ENCODE measurements around the gene CLASRP.

CLASRP gene

GRCh38 chr19:45025264-45025663 is 13.6 kb upstream of the CLASRP start:
- ATAC-seq = no peak
- TF ChIP-seq GLIS3 (CRISPR knock-in tag; IDR thresholded peaks at IDR 0.05) (no peak), CSDC2 (CRISPR knock-in tag; IDR thresholded peaks at IDR 0.05) (no peak), CSRNP3 (CRISPR knock-in tag; IDR thresholded peaks at IDR 0.05) (no peak), RARB (CRISPR knock-in tag; IDR thresholded peaks at IDR 0.05) (no peak), ZNF565 (CRISPR knock-in tag; conservative IDR thresholded peaks at IDR 0.05; ENCODE audit: low read depth) (no peak), TCF4 (CRISPR knock-in tag; IDR thresholded peaks at IDR 0.05; ENCODE audit: borderline replicate concordance) (no peak), ESRRG (CRISPR knock-in tag; IDR thresholded peaks at IDR 0.05) (no peak), ZFP3 (CRISPR knock-in tag; IDR thresholded peaks at IDR 0.05) (no peak), ZC3H10 (CRISPR knock-in tag; IDR thresholded peaks at IDR 0.05) (no peak), ZNF8 (CRISPR knock-in tag; IDR thresholded peaks at IDR 0.05) (no peak)
- TF ChIP-seq, protein P1, sequence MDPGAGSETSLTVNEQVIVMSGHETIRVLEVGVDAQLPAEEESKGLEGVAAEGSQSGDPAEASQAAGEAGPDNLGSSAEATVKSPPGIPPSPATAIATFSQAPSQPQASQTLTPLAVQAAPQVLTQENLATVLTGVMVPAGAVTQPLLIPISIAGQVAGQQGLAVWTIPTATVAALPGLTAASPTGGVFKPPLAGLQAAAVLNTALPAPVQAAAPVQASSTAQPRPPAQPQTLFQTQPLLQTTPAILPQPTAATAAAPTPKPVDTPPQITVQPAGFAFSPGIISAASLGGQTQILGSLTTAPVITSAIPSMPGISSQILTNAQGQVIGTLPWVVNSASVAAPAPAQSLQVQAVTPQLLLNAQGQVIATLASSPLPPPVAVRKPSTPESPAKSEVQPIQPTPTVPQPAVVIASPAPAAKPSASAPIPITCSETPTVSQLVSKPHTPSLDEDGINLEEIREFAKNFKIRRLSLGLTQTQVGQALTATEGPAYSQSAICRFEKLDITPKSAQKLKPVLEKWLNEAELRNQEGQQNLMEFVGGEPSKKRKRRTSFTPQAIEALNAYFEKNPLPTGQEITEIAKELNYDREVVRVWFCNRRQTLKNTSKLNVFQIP (CRISPR knock-in tag; IDR thresholded peaks at IDR 0.05; ENCODE audit: borderline replicate concordance, low read depth) = no peak

DNA sequence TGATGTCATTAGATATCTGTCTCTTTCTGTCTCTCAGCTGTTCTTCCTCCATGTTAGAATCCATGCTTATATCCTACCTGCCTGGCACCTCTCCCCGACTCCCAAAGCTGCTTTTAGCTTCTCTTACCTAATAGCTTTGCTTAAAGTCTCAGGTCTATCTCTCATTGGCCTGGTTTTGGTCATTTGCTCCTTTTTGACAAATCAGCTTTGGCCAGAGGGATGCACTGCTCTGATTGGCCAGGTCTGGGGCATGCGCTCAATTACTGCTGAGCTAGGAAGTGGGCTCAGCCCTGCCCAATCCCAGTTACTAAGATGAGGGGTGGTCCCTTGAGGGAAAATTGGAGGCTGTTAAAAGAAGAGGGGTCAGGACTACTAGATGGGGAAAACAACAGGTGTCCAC is 11.5 kb upstream of the CLASRP start:
- TF ChIP-seq ZC3H10 (CRISPR knock-in tag; IDR thresholded peaks at IDR 0.05) = no peak
- TF ChIP-seq ZFP3 (CRISPR knock-in tag; IDR thresholded peaks at IDR 0.05) = no peak
- no peak; the same call in 2 of the 3 replicates for ATAC-seq

GRCh38 chr19:45030825-45031224 is 8.0 kb upstream of the CLASRP start:
- no peak for ATAC-seq
- TF ChIP-seq ZNF8 (CRISPR knock-in tag; IDR thresholded peaks at IDR 0.05) = no peak

DNA sequence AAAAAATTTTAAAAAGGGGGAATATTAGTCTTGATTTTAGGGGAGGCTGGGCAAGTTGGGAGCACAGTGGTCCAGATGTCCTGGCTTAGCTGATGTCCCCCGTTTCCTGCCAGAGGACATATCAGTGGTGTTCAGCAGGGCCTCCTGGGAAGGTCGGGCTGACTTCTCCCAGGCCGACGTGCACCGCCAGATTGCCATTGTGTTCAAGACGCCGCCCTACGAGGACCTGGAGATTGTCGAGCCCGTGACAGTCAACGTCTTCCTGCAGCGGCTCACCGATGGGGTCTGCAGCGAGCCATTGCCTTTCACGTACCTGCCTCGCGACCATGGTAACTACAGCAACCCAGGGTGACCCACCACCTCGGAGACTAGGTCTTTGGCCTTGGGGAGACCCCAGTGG is 6.4 kb upstream of the CLASRP start:
- no peak for TF ChIP-seq ZNF8 (CRISPR knock-in tag; IDR thresholded peaks at IDR 0.05)
- TF ChIP-seq PATZ1 (CRISPR knock-in tag; IDR thresholded peaks at IDR 0.05; ENCODE audit: borderline replicate concordance) = no peak
- TF ChIP-seq PPARA (CRISPR knock-in tag; IDR thresholded peaks at IDR 0.05; ENCODE audit: borderline replicate concordance) = no peak
- no peak for TF ChIP-seq ZFP3 (CRISPR knock-in tag; IDR thresholded peaks at IDR 0.05)
- TF ChIP-seq GLIS3 (CRISPR knock-in tag; IDR thresholded peaks at IDR 0.05) = no peak
- no peak for TF ChIP-seq SNAI2 (CRISPR knock-in tag; IDR thresholded peaks at IDR 0.05)
- no peak for TF ChIP-seq ZC3H10 (CRISPR knock-in tag; IDR thresholded peaks at IDR 0.05)
- no peak for TF ChIP-seq ZNF565 (CRISPR knock-in tag; conservative IDR thresholded peaks at IDR 0.05; ENCODE audit: low read depth)
- ATAC-seq = no peak

DNA sequence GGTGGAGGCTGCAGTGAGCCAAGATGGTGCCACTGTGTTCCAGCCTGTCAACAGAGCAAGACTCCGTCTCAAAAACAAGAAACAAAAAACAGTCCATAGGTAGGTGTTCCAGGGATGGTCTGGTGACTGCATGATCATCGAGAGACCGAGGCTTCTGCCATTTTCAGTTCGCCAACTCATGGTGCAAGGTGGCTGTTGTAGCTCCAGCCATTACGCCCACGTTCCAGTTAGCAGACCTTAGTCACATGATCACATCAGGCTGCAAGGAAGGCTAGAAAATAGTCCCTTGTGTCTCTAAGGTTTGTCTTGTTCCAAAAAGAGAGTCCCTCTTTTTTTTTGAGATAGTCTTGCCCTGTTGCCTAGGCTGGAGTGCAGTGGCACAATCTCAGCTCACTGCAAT is 3.1 kb upstream of the CLASRP start:
- no peak for ATAC-seq

More for the DNA sequence above, 3.1 kb upstream of the CLASRP start:
- TF ChIP-seq CREB5 (CRISPR knock-in tag; IDR thresholded peaks at IDR 0.05; ENCODE audit: low read depth) (no peak), ZNF70 (CRISPR knock-in tag; IDR thresholded peaks at IDR 0.05) (no peak), SNAI2 (CRISPR knock-in tag; IDR thresholded peaks at IDR 0.05) (no peak), ZFP3 (CRISPR knock-in tag; IDR thresholded peaks at IDR 0.05) (no peak), OSR1 (CRISPR knock-in tag; IDR thresholded peaks at IDR 0.05) (no peak)
- TF ChIP-seq, protein P1 (CRISPR knock-in tag; IDR thresholded peaks at IDR 0.05; ENCODE audit: borderline replicate concordance, low read depth) = no peak

All from SK-N-SH treated with all-trans-retinoic acid at 6 μM for 48 hours (cell line).